ENCODE data around the gene TREM1.

DNA sequence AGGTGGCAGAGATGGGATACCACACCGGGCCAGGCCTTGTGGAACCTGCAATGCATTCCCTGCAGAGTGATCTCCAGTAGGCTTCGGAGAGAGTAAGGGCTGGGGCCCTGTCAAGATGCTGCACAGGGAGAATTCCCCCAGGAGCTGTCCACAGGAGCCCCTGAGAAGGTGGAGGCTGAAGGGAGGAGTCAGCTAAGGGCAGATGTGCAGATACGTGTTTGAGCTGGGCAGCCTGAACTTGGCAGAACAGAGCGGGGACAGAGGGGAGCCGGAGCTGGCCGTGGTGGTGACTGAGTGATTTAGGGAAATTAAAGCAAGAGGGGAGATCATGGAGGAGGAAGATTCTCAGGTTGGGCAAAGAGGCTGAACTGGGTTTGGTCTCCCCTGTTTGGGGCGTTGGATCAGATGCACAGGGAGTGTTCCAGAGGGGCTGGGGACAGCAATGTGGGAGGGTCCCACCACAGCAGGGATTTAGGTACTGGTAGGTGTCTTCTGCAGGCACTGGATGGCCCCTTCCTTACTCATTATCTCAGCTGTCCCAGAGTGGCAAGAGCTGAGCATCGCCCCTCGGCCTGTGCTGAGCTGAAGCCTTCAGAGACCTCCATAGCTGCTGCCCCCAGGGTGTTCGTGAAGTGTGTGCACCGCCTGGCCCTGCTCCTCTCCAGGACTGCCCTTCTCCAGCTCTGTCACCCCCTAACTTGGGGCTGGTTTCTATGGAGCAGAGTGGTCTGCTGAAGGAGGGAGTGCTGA, 45.1 kb upstream of the TREM1 start:
- TF ChIP-seq POLR2A (IDR thresholded peaks at IDR 0.05): no peak
- TF ChIP-seq, protein P1, sequence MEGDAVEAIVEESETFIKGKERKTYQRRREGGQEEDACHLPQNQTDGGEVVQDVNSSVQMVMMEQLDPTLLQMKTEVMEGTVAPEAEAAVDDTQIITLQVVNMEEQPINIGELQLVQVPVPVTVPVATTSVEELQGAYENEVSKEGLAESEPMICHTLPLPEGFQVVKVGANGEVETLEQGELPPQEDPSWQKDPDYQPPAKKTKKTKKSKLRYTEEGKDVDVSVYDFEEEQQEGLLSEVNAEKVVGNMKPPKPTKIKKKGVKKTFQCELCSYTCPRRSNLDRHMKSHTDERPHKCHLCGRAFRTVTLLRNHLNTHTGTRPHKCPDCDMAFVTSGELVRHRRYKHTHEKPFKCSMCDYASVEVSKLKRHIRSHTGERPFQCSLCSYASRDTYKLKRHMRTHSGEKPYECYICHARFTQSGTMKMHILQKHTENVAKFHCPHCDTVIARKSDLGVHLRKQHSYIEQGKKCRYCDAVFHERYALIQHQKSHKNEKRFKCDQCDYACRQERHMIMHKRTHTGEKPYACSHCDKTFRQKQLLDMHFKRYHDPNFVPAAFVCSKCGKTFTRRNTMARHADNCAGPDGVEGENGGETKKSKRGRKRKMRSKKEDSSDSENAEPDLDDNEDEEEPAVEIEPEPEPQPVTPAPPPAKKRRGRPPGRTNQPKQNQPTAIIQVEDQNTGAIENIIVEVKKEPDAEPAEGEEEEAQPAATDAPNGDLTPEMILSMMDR (IDR thresholded peaks at IDR 0.05): no peak
